Urinary bladder (tissue), 4 donors: Measurements from ENCODE around the gene PORCN. TPM values are rescaled to one million over a fixed set of nuclear protein-coding genes. Genes with fewer than 3 reads are reported as not detected.
"Not testable (repeated sequence)": the region's sequence is repeated elsewhere in the genome, so short reads cannot be mapped to it uniquely, and the experiment has no call there.

ENCODE experiments used
- DNase-seq: peaks from one replicate; pipeline ENCODE4 v3.0.0-alpha.2; 2015; ENCODE audit errors: extremely low spot score
- H3K27ac ChIP-seq: one replicate; pipeline ENCODE4 v1.5.1; 2013; ENCODE audit warnings: low read depth, mild to moderate bottlenecking, moderate library complexity
- H3K36me3 ChIP-seq: one replicate; pipeline ENCODE4 v1.6.1; 2013; ENCODE audit warnings: mild to moderate bottlenecking, moderate library complexity; ENCODE audit not compliant: insufficient read depth
- H3K4me1 ChIP-seq: one replicate; pipeline ENCODE4 v1.6.1; 2013; ENCODE audit warnings: mild to moderate bottlenecking, moderate library complexity; ENCODE audit not compliant: insufficient read depth
- H3K4me3 ChIP-seq: one replicate; pipeline ENCODE4 v1.5.1; 2013; ENCODE audit warnings: low read depth, low read length
- WGBS: extraction: QIAGEN DNeasy Blood & Tissue Kit; methylation state at CpG from one replicate; pipeline ENCODE4 v1.1.7; 2013; 5-methylcytosine and 5-hydroxymethylcytosine counted together
- polyA plus RNA-seq: library from polyadenylated mRNA; stranded (reverse); fragments of 200-250 nt; gene quantifications from one replicate; pipeline ENCODE4 v1.2.3, GENCODE V29; 2013
- total RNA-seq: library from RNA; depleted of rRNA; stranded (reverse); fragments of >200 nt; gene quantifications from one replicate; pipeline ENCODE4 v1.2.3, GENCODE V29; 2014
- donor health status: healthy with polysubstance abuse.
- donor health status: healthy.

PORCN gene
- total and polyA plus RNA-seq, 2 donors, result 2.7 to 19.0 TPM

- 57% methylated on average over 11 of the region's 11 CpGs for WGBS
- Histone ChIP-seq H3K4me1 (no peaks in the 10 kb centered on the region), H3K4me3 (peak overlapping the region; percentile 82), H3K27ac (no peak overlapping the region), H3K36me3 (no peaks in the 10 kb centered on the region)
- DNase-seq, result no peak
Observed at GRCh38 chrX:48509619-48510018, 827 bp downstream of the PORCN start.

- no peak for DNase-seq
- H3K36me3 ChIP-seq, result no peaks in the 10 kb centered on the region
- WGBS, result 73% methylated on average over 4 of the region's 4 CpGs
- no peaks in the 10 kb centered on the region for H3K4me1 ChIP-seq
- H3K4me3 ChIP-seq, result no peak overlapping the region
- no peak overlapping the region for H3K27ac ChIP-seq
Observed at GRCh38 chrX:48511560-48511959, 2.8 kb downstream of the PORCN start.

- Histone ChIP-seq H3K4me1 (no peaks in the 10 kb centered on the region), H3K27ac (no peak overlapping the region), H3K4me3 (no peak overlapping the region), H3K36me3 (no peaks in the 10 kb centered on the region)
- 95% methylated on average over 20 of the region's 20 CpGs for WGBS
- DNase-seq, result no peak
Observed at GRCh38 chrX:48512371-48512935, 3.7 kb downstream of the PORCN start.

- 86% methylated on average over 4 of the region's 4 CpGs for WGBS
- no peak overlapping the region for H3K27ac ChIP-seq
- H3K4me3 ChIP-seq, result no peak overlapping the region
- H3K4me1 ChIP-seq, result no peaks in the 10 kb centered on the region
- no peak for DNase-seq
- no peaks in the 10 kb centered on the region for H3K36me3 ChIP-seq
Observed at GRCh38 chrX:48513670-48514069, 4.9 kb downstream of the PORCN start.

GRCh38 chrX:48514126-48514806, 5.5 kb downstream of the PORCN start:
- WGBS, result 89% methylated on average over 16 of the region's 16 CpGs
- DNase-seq, result no peak
- Histone ChIP-seq H3K36me3 (no peaks in the 10 kb centered on the region), H3K4me1 (no peaks in the 10 kb centered on the region), H3K27ac (no peak overlapping the region), H3K4me3 (no peak overlapping the region)

GRCh38 chrX:48514868-48515460, 6.2 kb downstream of the PORCN start:
- H3K4me3 ChIP-seq, result no peak overlapping the region
- no peaks in the 10 kb centered on the region for H3K4me1 ChIP-seq
- 93% methylated on average over 9 of the region's 9 CpGs for WGBS
- no peaks in the 10 kb centered on the region for H3K36me3 ChIP-seq
- H3K27ac ChIP-seq, result no peak overlapping the region
- DNase-seq, result no peak

GRCh38 chrX:48515842-48516241, 7.0 kb downstream of the PORCN start:
- Histone ChIP-seq H3K36me3 (no peaks in the 10 kb centered on the region), H3K4me3 (no peak overlapping the region), H3K27ac (no peak overlapping the region), H3K4me1 (no peaks in the 10 kb centered on the region)
- WGBS, result 91% methylated on average over 10 of the region's 10 CpGs
- DNase-seq, result no peak

- H3K4me1 ChIP-seq, result no peaks in the 10 kb centered on the region
- H3K27ac ChIP-seq, result no peak overlapping the region
- H3K4me3 ChIP-seq, result no peak overlapping the region
- 85% methylated on average over 10 of the region's 10 CpGs for WGBS
- H3K36me3 ChIP-seq, result no peaks in the 10 kb centered on the region
- DNase-seq, result no peak
Observed at GRCh38 chrX:48516285-48516684, 7.5 kb downstream of the PORCN start.

GRCh38 chrX:48516987-48517386, 8.2 kb downstream of the PORCN start:
- no peaks in the 10 kb centered on the region for H3K4me1 ChIP-seq
- no peak overlapping the region for H3K27ac ChIP-seq
- no peak overlapping the region for H3K4me3 ChIP-seq
- no peak for DNase-seq
- WGBS, result 85% methylated on average over 5 of the region's 5 CpGs
- no peaks in the 10 kb centered on the region for H3K36me3 ChIP-seq

- not testable (repeated sequence) for H3K36me3 ChIP-seq, H3K4me1 ChIP-seq, DNase-seq, H3K4me3 ChIP-seq, H3K27ac ChIP-seq
- WGBS, result 89% methylated on average over 4 of the region's 4 CpGs
Observed at GRCh38 chrX:48519481-48519880, 10.7 kb downstream of the PORCN start.

- Histone ChIP-seq H3K4me3 (no peak overlapping the region), H3K27ac (no peak overlapping the region), H3K36me3 (no peaks in the 10 kb centered on the region), H3K4me1 (no peaks in the 10 kb centered on the region)
- WGBS, result 94% methylated on average over 2 of the region's 2 CpGs
- no peak for DNase-seq
Observed at GRCh38 chrX:48520455-48520854, 11.7 kb downstream of the PORCN start.

GRCh38 chrX:48520976-48521352, 12.2 kb downstream of the PORCN start:
- no peak overlapping the region for H3K4me3 ChIP-seq
- no peak for DNase-seq
- no peak overlapping the region for H3K27ac ChIP-seq
- no peaks in the 10 kb centered on the region for H3K4me1 ChIP-seq
- H3K36me3 ChIP-seq, result no peaks in the 10 kb centered on the region
- WGBS, result 27% methylated on average over 2 of the region's 2 CpGs

- Histone ChIP-seq H3K36me3 (no peaks in the 10 kb centered on the region), H3K27ac (peak within 1 kb of the TSS; percentile 78), H3K4me1 (no peaks in the 10 kb centered on the region), H3K4me3 (peak within 1 kb of the TSS; percentile 63)
- under 1% methylated on average over 65 of the region's 66 CpGs for WGBS
- DNase-seq, result peak; percentile 78
Observed at GRCh38 chrX:48521353-48522243, 12.8 kb downstream of the PORCN start, which contains the start of gene EBP. TSS of gene EBP (plus strand) at chrX:48521808. CDS start at chrX:48523772, 1,964 bp downstream.
